SU-DHL-6 (cell line): ENCODE results near the gene OS9.
"Not testable (repeated sequence)": the region's sequence is repeated elsewhere in the genome, so short reads cannot be mapped to it uniquely, and the experiment has no call there.

Experiments used
- H2AFZ ChIP-seq: fragments of 200-600 bp; sonication (generic); 2 replicates; pipeline ENCODE4 v1.6.1; 2014; ENCODE audit warnings: low read depth, mild to moderate bottlenecking, moderate library complexity, mixed read lengths, antibody characterized with exemption, low read length; ENCODE audit not compliant: severe bottlenecking
- H3F3A ChIP-seq: fragments of 200-600 bp; shearing (Covaris generic); 2 replicates; pipeline ENCODE4 v1.6.0; 2016; ENCODE audit warnings: antibody characterized with exemption, mild to moderate bottlenecking; ENCODE audit not compliant: insufficient read depth
- H3K27ac ChIP-seq: fragments of 200-600 bp; sonication (generic); 2 replicates; pipeline ENCODE4 v1.5.1; 2016; ENCODE audit warnings: low read depth, mild to moderate bottlenecking, low read length, moderate library complexity, mixed read lengths
- H3K27me3 ChIP-seq: fragments of 200-600 bp; sonication (generic), shearing (Covaris generic); 2 replicates; pipeline ENCODE4 v1.6.0; 2014; ENCODE audit warnings: mild to moderate bottlenecking, low read length
- H3K36me3 ChIP-seq: fragments of 200-600 bp; sonication (generic); 2 replicates; pipeline ENCODE4 v1.6.1; 2014; ENCODE audit warnings: mild to moderate bottlenecking, low read length, mixed read lengths
- H3K4me2 ChIP-seq: fragments of 300-600, 200-600 bp; shearing (Covaris generic), sonication (generic); 2 replicates; pipeline ENCODE4 v1.6.0; 2014; ENCODE audit warnings: low read length, low read depth, mild to moderate bottlenecking; ENCODE audit not compliant: poor library complexity, severe bottlenecking
- H3K4me3 ChIP-seq: fragments of 200-600 bp; sonication (generic); 2 replicates; pipeline ENCODE4 v1.5.1; 2014; ENCODE audit warnings: antibody characterized with exemption, low read length, mild to moderate bottlenecking, mixed read lengths; ENCODE audit not compliant: insufficient read depth, poor library complexity, severe bottlenecking
- H3K79me2 ChIP-seq: fragments of 200-600 bp; sonication (generic); 2 replicates; pipeline ENCODE4 v1.6.1; 2014; ENCODE audit warnings: mild to moderate bottlenecking, low read length, moderate library complexity; ENCODE audit not compliant: insufficient read depth
- H3K9ac ChIP-seq: fragments of 200-600 bp; sonication (generic); 2 replicates; pipeline ENCODE4 v1.7.0; 2014; ENCODE audit warnings: mild to moderate bottlenecking, low read length
- H3K9me2 ChIP-seq: fragments of 200-600 bp; sonication (generic); replicated peaks from 2 replicates; pipeline ENCODE4 v1.6.1; 2014; ENCODE audit warnings: low read length; ENCODE audit not compliant: insufficient read depth
- H3K9me3 ChIP-seq: fragments of 200-600 bp; sonication (generic); 2 replicates; pipeline ENCODE4 v1.6.1; 2014; ENCODE audit warnings: low read length, mixed read lengths; ENCODE audit not compliant: insufficient read depth
- H4K20me1 ChIP-seq: fragments of 200-600 bp; sonication (generic); 2 replicates; pipeline ENCODE4 v1.6.1; 2014; ENCODE audit warnings: low read depth, mild to moderate bottlenecking, antibody characterized with exemption, low read length, moderate library complexity, mixed read lengths
- CTCF ChIP-seq: fragments of 200-600 bp; sonication (generic); IDR thresholded peaks from one replicate; pipeline ENCODE4 v1.5.1; 2017; ENCODE audit warnings: antibody characterized with exemption, mild to moderate bottlenecking, low read length, moderate library complexity; ENCODE audit not compliant: insufficient read depth, poor library complexity, severe bottlenecking
- EZH2phosphoT487 ChIP-seq: fragments of 200-600 bp; sonication (generic), shearing (Covaris generic); conservative IDR thresholded peaks from 2 replicates; pipeline ENCODE4 v1.6.1; 2018; ENCODE audit warnings: mild to moderate bottlenecking, antibody characterized with exemption, low read length, moderate library complexity, mixed read lengths

Gene OS9

GRCh38 chr12:57655541-57656240 lies 38.2 kb upstream of the OS9 start:
- Histone ChIP-seq H2AFZ (no peak overlapping the region), H3K9me3 (peaks cover 5% of the 10 kb centered on the region; the same call in 1 of the 2 replicates), H3K9ac (no peak overlapping the region), H4K20me1 (no peaks in the 10 kb centered on the region), H3K79me2 (no peaks in the 10 kb centered on the region), H3K4me2 (no peak overlapping the region), H3K27ac (no peak overlapping the region), H3K36me3 (0 out of 2 replicates have a peak, but pooled peaks cover under 1% of the 10 kb centered on the region), H3K4me3 (no peak overlapping the region), H3K27me3 (no peaks in the 10 kb centered on the region), H3K9me2 (no peaks in the 10 kb centered on the region), H3F3A (no peaks in the 10 kb centered on the region)
- no peak for TF ChIP-seq CTCF
- TF ChIP-seq EZH2phosphoT487: no peak

- not testable (repeated sequence) for H3K27me3 ChIP-seq, H2AFZ ChIP-seq, H4K20me1 ChIP-seq, H3K4me2 ChIP-seq, H3K27ac ChIP-seq, H3F3A ChIP-seq, H3K9ac ChIP-seq, H3K9me2 ChIP-seq, H3K36me3 ChIP-seq, H3K4me3 ChIP-seq, H3K79me2 ChIP-seq
- peaks cover 12% of the 10 kb centered on the region; the same call in 1 of the 2 replicates for H3K9me3 ChIP-seq
These were observed 37.5 kb upstream of the OS9 start for GRCh38 chr12:57656408-57656807.

GRCh38 chr12:57657744-57658143 lies 36.2 kb upstream of the OS9 start:
- Histone ChIP-seq H3K27ac (no peak overlapping the region), H3K9me3 (peaks cover 20% of the 10 kb centered on the region; the same call in 1 of the 2 replicates), H3K9ac (no peak overlapping the region), H3K79me2 (no peaks in the 10 kb centered on the region), H3K36me3 (peaks cover 5% of the 10 kb centered on the region; the same call in 1 of the 2 replicates), H2AFZ (no peak overlapping the region), H4K20me1 (no peaks in the 10 kb centered on the region), H3K4me2 (no peak overlapping the region), H3F3A (no peaks in the 10 kb centered on the region), H3K4me3 (no peak overlapping the region), H3K27me3 (no peaks in the 10 kb centered on the region), H3K9me2 (no peaks in the 10 kb centered on the region)
- TF ChIP-seq CTCF (no peak), EZH2phosphoT487 (no peak)

- H3K79me2 ChIP-seq: no peaks in the 10 kb centered on the region
- no peak overlapping the region for H3K27ac ChIP-seq
- H3K27me3 ChIP-seq: no peaks in the 10 kb centered on the region
- H3K36me3 ChIP-seq: peaks cover 5% of the 10 kb centered on the region; the same call in 1 of the 2 replicates
- no peak overlapping the region for H3K4me2 ChIP-seq
- no peaks in the 10 kb centered on the region for H3K9me2 ChIP-seq
- H2AFZ ChIP-seq: no peak overlapping the region
- H3K9me3 ChIP-seq: peaks cover 20% of the 10 kb centered on the region; the same call in 1 of the 2 replicates
- H3K9ac ChIP-seq: no peak overlapping the region
- no peaks in the 10 kb centered on the region for H4K20me1 ChIP-seq
- no peak for TF ChIP-seq EZH2phosphoT487
- no peak for TF ChIP-seq CTCF
- no peaks in the 10 kb centered on the region for H3F3A ChIP-seq
- no peak overlapping the region for H3K4me3 ChIP-seq
These were observed 35.0 kb upstream of the OS9 start for GRCh38 chr12:57658890-57659289.
